H9 (cell line): ENCODE results near the gene NUP98. TPM values are rescaled to one million over a fixed set of nuclear protein-coding genes. Genes with fewer than 3 reads are reported as not detected.

ENCODE experiments used
- DNase-seq: peaks from one replicate; pipeline ENCODE4 v3.0.0-alpha.2; 2017
- H2AFZ ChIP-seq: one replicate; pipeline ENCODE4 v1.6.1; 2013; ENCODE audit warnings: mild to moderate bottlenecking, low read length, control low read depth, moderate library complexity
- H2AK5ac ChIP-seq: 2 replicates; pipeline ENCODE4 v1.6.1; 2013; ENCODE audit warnings: low read length, control low read depth, mixed read lengths; ENCODE audit not compliant: insufficient read length
- H2BK120ac ChIP-seq: one replicate; pipeline ENCODE4 v1.6.1; 2013; ENCODE audit warnings: low read depth, mild to moderate bottlenecking, low read length, control low read depth, inconsistent platforms; ENCODE audit not compliant: poor library complexity, severe bottlenecking
- H2BK12ac ChIP-seq: 2 replicates; pipeline ENCODE4 v1.6.1; 2013; ENCODE audit warnings: low read length, control low read depth, mixed read lengths, low read depth; ENCODE audit not compliant: insufficient read length
- H2BK15ac ChIP-seq: 2 replicates; pipeline ENCODE4 v1.6.1; 2013; ENCODE audit warnings: low read depth, low read length, control low read depth
- H2BK20ac ChIP-seq: one replicate; pipeline ENCODE4 v1.6.1; 2013; ENCODE audit warnings: low read depth, mild to moderate bottlenecking, low read length, control low read depth, inconsistent platforms; ENCODE audit not compliant: poor library complexity, severe bottlenecking
- H2BK5ac ChIP-seq: 2 replicates; pipeline ENCODE4 v1.6.1; 2013; ENCODE audit warnings: low read length, control low read depth, mixed read lengths; ENCODE audit not compliant: insufficient read length
- H3K14ac ChIP-seq: 2 replicates; pipeline ENCODE4 v1.6.1; 2013; ENCODE audit warnings: low read length, control low read depth; ENCODE audit not compliant: insufficient read depth
- H3K18ac ChIP-seq: 2 replicates; pipeline ENCODE4 v1.6.1; 2013; ENCODE audit warnings: low read depth, mild to moderate bottlenecking, mixed read lengths, low read length, control low read depth; ENCODE audit not compliant: insufficient read length
- H3K23ac ChIP-seq: 2 replicates; pipeline ENCODE4 v1.6.1; 2013; ENCODE audit warnings: low read length, control low read depth, mixed read lengths, low read depth; ENCODE audit not compliant: insufficient read length
- H3K23me2 ChIP-seq: 2 replicates; pipeline ENCODE4 v1.6.1; 2013; ENCODE audit warnings: low read depth, mild to moderate bottlenecking, mixed read lengths, low read length, control low read depth; ENCODE audit not compliant: insufficient read length, poor library complexity, severe bottlenecking
- H3K27ac ChIP-seq: 2 replicates; pipeline ENCODE4 v1.5.1; 2013; ENCODE audit warnings: low read length, control low read depth, mixed read lengths, low read depth; ENCODE audit not compliant: insufficient read length
- H3K27me3 ChIP-seq: 2 replicates; pipeline ENCODE4 v1.6.1; 2013; ENCODE audit warnings: low read length, control low read depth, inconsistent platforms; ENCODE audit not compliant: insufficient read depth
- H3K4ac ChIP-seq: 2 replicates; pipeline ENCODE4 v1.6.1; 2013; ENCODE audit warnings: low read depth, mild to moderate bottlenecking, control low read depth, inconsistent platforms, low read length, moderate library complexity
- H3K4me1 ChIP-seq: 2 replicates; pipeline ENCODE4 v1.6.1; 2013; ENCODE audit warnings: low read length, control low read depth, inconsistent platforms; ENCODE audit not compliant: insufficient read depth
- H3K4me2 ChIP-seq: 2 replicates; pipeline ENCODE4 v1.6.1; 2013; ENCODE audit warnings: low read length, control low read depth, mixed read lengths; ENCODE audit not compliant: insufficient read length, insufficient read depth
- H3K56ac ChIP-seq: 2 replicates; pipeline ENCODE4 v1.6.1; 2013; ENCODE audit warnings: low read depth, mild to moderate bottlenecking, mixed read lengths, low read length, control low read depth; ENCODE audit not compliant: insufficient read length
- H3K79me1 ChIP-seq: 2 replicates; pipeline ENCODE4 v1.6.1; 2013; ENCODE audit warnings: low read depth, mild to moderate bottlenecking, moderate library complexity, low read length, control low read depth, inconsistent platforms; ENCODE audit not compliant: insufficient read depth, poor library complexity, severe bottlenecking
- H3K79me2 ChIP-seq: 2 replicates; pipeline ENCODE4 v1.6.1; 2013; ENCODE audit warnings: low read length, control low read depth, inconsistent platforms; ENCODE audit not compliant: insufficient read depth
- H3K9ac ChIP-seq: 2 replicates; pipeline ENCODE4 v1.6.1; 2013; ENCODE audit warnings: low read length, control low read depth, mixed read lengths; ENCODE audit not compliant: insufficient read length; ENCODE audit errors: extremely low read depth
- H3K9me3 ChIP-seq: one replicate; pipeline ENCODE4 v1.6.1; 2013; ENCODE audit warnings: low read depth, low read length, inconsistent platforms; ENCODE audit not compliant: control insufficient read depth
- H3T11ph ChIP-seq: one replicate; pipeline ENCODE4 v1.6.1; 2013; ENCODE audit warnings: mild to moderate bottlenecking, low read length, control low read depth, inconsistent platforms
- H4K20me1 ChIP-seq: one replicate; pipeline ENCODE4 v1.6.1; 2013; ENCODE audit not compliant: control insufficient read depth, insufficient read length, insufficient read depth
- H4K5ac ChIP-seq: 2 replicates; pipeline ENCODE4 v1.6.1; 2013; ENCODE audit warnings: low read depth, mild to moderate bottlenecking, mixed read lengths, low read length, control low read depth; ENCODE audit not compliant: insufficient read length
- H4K8ac ChIP-seq: replicated peaks from 2 replicates; pipeline ENCODE4 v1.6.1; 2013; ENCODE audit warnings: low read length, control low read depth, mixed read lengths, low read depth; ENCODE audit not compliant: insufficient read length
- H4K91ac ChIP-seq: 2 replicates; pipeline ENCODE4 v1.6.1; 2013; ENCODE audit warnings: low read depth, mild to moderate bottlenecking, moderate library complexity, mixed read lengths, low read length, control low read depth; ENCODE audit not compliant: insufficient read length
- H3K27ac Mint-ChIP-seq, 3 experiments: 2 replicates in 2 of 3; 3 replicates in 1 of 3; pipeline ENCODE4 v1.8.0; 2020 to 2021; ENCODE audit warnings: mixed read lengths in 3 of 3, mild to moderate bottlenecking in 1 of 3, moderate library complexity in 1 of 3
- H3K27me3 Mint-ChIP-seq: 2 replicates; pipeline ENCODE4 v1.8.0; 2021; ENCODE audit warnings: low read depth, mild to moderate bottlenecking, moderate library complexity, mixed read lengths
- H3K36me3 Mint-ChIP-seq, 3 experiments: 2 replicates in 2 of 3; 3 replicates in 1 of 3; pipeline ENCODE4 v1.8.0; 2020 to 2021; ENCODE audit warnings: low read depth in 3 of 3, mixed read lengths in 3 of 3; ENCODE audit not compliant: insufficient read depth in 1 of 3
- H3K4me1 Mint-ChIP-seq, 2 experiments: 2 replicates each; pipeline ENCODE4 v1.8.0; 2020; ENCODE audit warnings: mixed read lengths in 2 of 2
- H3K4me3 Mint-ChIP-seq, 2 experiments: 2 replicates in 1 of 2; 3 replicates in 1 of 2; pipeline ENCODE4 v1.8.0; 2020 to 2021; ENCODE audit warnings: mild to moderate bottlenecking in 2 of 2, mixed read lengths in 2 of 2, moderate library complexity in 1 of 2
- H3K9me3 Mint-ChIP-seq, 2 experiments: 2 replicates in 1 of 2; 3 replicates in 1 of 2; pipeline ENCODE4 v1.8.0; 2020; ENCODE audit warnings: mild to moderate bottlenecking in 2 of 2, mixed read lengths in 2 of 2, moderate library complexity in 1 of 2
- CTCF ChIP-seq: fragments of 200-600 bp; sonication (generic); conservative IDR thresholded peaks from 3 replicates; pipeline ENCODE4 v1.8.0; 2021; ENCODE audit warnings: antibody characterized with exemption, mild to moderate bottlenecking
- WGBS: extraction: QIAGEN DNeasy Blood & Tissue Kit; methylation state at CpG from one replicate; pipeline ENCODE4 v1.1.7; 2013; ENCODE audit warnings: missing lambda C conversion rate, low lambda C conversion rate, mixed read lengths; ENCODE audit not compliant: insufficient read length; ENCODE audit errors: extremely low coverage; 5-methylcytosine and 5-hydroxymethylcytosine counted together
- total RNA-seq: library from RNA; stranded (reverse); gene quantifications from 2 replicates; pipeline ENCODE4 v1.2.1, GENCODE V29; 2021

The NUP98 gene
- total RNA-seq, 1 experiment from 2014 or later, result 105 TPM

GRCh38 chr11:3830088-3830487 lies 32.7 kb upstream of the NUP98 start:
- Mint-ChIP-seq H3K4me1 (peaks cover 52 to 53% of the 10 kb centered on the region in 2 experiments), H3K36me3 (peaks cover 38 to 57% (median 43%) of the 10 kb centered on the region in 3 experiments)
- no peaks in the 10 kb centered on the region for H3K79me2 ChIP-seq

More at GRCh38 chr11:3830088-3830487, 32.7 kb upstream of the NUP98 start:
- H3K4ac ChIP-seq, result no peak overlapping the region
- no peaks in the 10 kb centered on the region for H3K27me3 Mint-ChIP-seq
- H2BK15ac ChIP-seq, result no peak overlapping the region
- H3K9me3 Mint-ChIP-seq, result no peaks in the 10 kb centered on the region
- H3K4me1 ChIP-seq, result peaks cover 21% of the 10 kb centered on the region
- no peak overlapping the region for H2BK12ac ChIP-seq
- H3K9ac ChIP-seq, result no peak overlapping the region
- H2AK5ac ChIP-seq, result no peak overlapping the region
- H3K18ac ChIP-seq, result no peak overlapping the region
- H4K20me1 ChIP-seq, result peaks cover 6% of the 10 kb centered on the region
- H4K91ac ChIP-seq, result no peak overlapping the region
- no peak overlapping the region for H3K14ac ChIP-seq
- H3K23ac ChIP-seq, result no peak overlapping the region
- no peak for TF ChIP-seq CTCF
- no peak overlapping the region for H3K27ac Mint-ChIP-seq
- H3K23me2 ChIP-seq, result no peaks in the 10 kb centered on the region
- H2BK5ac ChIP-seq, result no peak overlapping the region
- WGBS, result no CpG with 5 or more reads among the region's 3 CpGs
- no peak overlapping the region for H4K5ac ChIP-seq
- no peak overlapping the region for H3T11ph ChIP-seq
- no peaks in the 10 kb centered on the region for H3K27me3 ChIP-seq
- no peak overlapping the region for H4K8ac ChIP-seq
- no peak for DNase-seq
- no peak overlapping the region for H2AFZ ChIP-seq
- no peak overlapping the region for H3K27ac ChIP-seq
- H3K4me3 Mint-ChIP-seq, result no peak overlapping the region
- no peaks in the 10 kb centered on the region for H3K9me3 ChIP-seq
- no peak overlapping the region for H3K4me2 ChIP-seq
- H2BK20ac ChIP-seq, result no peak overlapping the region
- H3K79me1 ChIP-seq, result no peaks in the 10 kb centered on the region
- no peak overlapping the region for H2BK120ac ChIP-seq
- no peak overlapping the region for H3K56ac ChIP-seq
